GM19452 (cell line): ENCODE results near the gene ITPR1.

Experiments used
- ATAC-seq: cut with Tn5 transposase; IDR thresholded peaks from one replicate; pipeline ENCODE4 v1.9.1; 2021; ENCODE audit not compliant: unreplicated experiment

Gene ITPR1

GRCh38 chr3:4709341-4709740, 216.2 kb downstream of the ITPR1 start:
- no peak for ATAC-seq

GRCh38 chr3:4710191-4710590, 217.0 kb downstream of the ITPR1 start:
- ATAC-seq, result no peak

- ATAC-seq, result peak; percentile 48
Measured at GRCh38 chr3:4711680-4711992, 218.5 kb downstream of the ITPR1 start.

DNA sequence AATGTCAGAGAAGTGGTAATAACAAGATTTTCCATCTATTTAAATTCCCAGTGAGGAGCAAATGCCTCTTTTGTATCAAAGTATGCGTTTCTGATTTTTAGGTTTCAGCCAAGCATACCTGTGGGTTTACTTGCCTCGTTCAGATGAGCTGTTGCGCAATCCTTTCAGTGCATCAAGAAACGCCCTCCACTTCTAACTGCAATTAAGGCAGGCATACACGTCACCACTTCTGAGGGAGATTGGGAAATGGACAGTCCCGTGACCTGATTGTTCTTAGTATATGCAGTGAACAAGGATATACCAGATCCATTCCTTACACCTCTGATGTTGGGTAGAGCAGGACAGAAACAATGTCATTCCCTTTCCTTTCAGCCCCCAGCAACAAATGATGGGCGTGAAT, 219.0 kb downstream of the ITPR1 start:
- ATAC-seq, result no peak

- ATAC-seq, result no peak
Measured at GRCh38 chr3:4714045-4714444, 220.9 kb downstream of the ITPR1 start.

GRCh38 chr3:4716266-4716665, 223.1 kb downstream of the ITPR1 start:
- no peak for ATAC-seq

- ATAC-seq, result no peak
Measured at GRCh38 chr3:4716706-4717362, 223.7 kb downstream of the ITPR1 start.

DNA sequence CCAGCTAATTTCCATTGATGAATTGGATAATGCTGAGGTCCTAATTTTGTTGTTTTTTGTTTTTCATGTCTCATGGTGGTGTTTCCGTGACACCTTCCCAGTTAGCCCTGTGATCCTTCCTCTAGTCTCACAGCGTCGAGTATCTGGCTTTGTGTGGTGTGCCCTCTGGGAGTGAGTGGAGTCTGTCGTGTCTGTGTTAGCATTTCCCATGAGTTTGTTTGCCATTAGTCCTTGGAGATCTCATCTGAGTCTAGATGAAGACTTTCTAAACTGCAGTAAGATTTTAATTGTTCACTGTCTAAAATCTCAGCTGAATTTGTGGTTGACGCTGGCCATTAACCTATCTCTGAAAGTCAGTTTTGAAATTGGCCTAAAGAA, 224.2 kb downstream of the ITPR1 start:
- ATAC-seq, result no peak

DNA sequence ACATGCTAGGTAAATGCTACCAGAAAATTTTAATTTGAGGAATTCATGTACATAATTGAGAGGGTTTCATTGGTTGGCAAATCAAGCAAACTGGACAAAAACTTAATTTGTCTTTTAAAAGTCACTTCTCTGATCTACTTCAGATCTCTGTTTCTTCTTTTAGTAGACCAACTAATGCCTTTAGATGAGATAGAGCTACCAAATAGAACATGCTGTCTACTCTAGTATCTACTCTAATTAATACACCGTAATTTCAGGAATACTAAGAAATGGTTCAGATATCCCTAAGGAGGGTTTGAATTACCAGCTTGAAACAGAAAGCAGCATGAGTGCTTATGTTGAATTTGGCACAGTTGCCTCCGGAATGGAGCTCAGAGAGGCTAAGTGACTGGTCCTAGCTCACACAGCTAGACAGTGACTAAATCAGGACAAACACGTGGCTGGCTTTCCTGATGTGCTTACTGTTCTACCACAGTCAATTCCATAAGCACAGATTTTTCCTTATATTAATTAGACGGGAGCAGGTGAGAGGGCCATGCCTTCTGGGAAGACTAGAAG, 225.1 kb downstream of the ITPR1 start:
- no peak for ATAC-seq

DNA sequence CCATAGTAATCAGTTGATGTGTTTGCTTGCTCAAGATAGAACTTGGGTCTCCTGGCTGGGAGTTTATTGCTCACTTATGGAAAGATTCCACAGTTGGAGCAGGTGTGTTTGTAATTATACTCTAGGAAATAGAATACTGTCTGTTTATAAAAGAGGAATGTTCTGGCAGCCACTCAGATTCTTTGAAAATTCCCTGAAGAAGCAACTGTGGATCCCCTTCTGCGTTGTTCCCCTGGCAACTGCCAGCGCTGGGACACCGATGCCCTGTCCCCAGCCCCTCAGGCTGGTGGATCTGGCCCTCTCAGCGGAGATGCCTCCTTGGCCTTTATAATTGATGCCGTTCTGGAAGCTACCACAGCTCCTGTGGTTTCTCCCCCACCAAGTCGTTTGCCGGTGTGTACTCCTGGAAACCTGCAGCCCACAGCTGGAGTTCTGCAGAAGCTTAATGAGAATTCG, 225.9 kb downstream of the ITPR1 start:
- no peak for ATAC-seq

- ATAC-seq, result no peak
Measured at GRCh38 chr3:4720316-4721075, 227.3 kb downstream of the ITPR1 start.

- no peak for ATAC-seq
Measured at GRCh38 chr3:4721511-4721911, 228.4 kb downstream of the ITPR1 start.

DNA sequence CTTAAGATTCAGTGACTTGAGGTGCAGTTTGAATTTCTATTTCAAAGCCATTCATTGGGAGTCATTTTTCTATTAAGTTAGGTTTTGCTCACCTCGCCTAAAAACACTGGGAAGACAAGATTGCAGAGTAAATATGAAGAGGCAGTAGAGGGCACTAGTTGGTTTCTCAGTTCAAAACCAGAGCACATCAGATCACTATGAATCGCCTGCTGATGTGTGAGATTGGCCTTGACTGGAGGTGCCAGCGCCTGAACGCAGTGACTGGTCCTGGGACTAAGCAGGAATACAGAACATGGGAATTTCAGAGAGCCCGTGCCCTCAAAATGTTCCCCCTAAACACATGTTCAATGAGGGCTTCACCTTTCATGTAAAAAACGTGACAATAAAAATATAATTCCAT, 229.0 kb downstream of the ITPR1 start:
- no peak for ATAC-seq

DNA sequence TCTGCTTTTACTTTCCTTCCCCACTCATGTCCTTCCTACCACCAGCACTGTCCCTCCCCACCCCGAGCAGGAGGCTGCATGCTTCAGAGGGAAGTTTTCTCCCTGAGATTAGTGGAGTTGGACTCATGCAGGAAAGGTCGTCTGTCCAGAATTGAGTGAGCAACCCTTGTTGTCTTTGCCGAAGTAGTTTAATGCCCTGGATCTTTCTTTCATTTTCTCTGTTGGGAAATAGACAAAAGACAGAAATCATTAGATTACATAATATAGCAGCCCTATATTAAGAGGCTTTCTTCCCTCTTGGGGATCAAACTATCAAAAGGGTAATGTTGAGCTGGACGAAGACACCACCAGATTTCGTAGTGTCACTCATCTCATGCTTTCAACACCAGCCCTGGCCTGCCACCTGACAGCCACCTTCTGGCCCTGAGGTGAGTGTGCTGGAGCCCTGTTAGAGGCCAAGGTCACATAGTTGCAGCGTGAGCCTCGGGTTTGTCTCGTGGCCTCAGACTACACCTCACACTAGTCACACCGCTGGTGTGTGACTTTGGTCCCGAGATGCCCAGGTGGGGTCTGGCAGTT, 231.0 kb downstream of the ITPR1 start:
- ATAC-seq, result no peak

DNA sequence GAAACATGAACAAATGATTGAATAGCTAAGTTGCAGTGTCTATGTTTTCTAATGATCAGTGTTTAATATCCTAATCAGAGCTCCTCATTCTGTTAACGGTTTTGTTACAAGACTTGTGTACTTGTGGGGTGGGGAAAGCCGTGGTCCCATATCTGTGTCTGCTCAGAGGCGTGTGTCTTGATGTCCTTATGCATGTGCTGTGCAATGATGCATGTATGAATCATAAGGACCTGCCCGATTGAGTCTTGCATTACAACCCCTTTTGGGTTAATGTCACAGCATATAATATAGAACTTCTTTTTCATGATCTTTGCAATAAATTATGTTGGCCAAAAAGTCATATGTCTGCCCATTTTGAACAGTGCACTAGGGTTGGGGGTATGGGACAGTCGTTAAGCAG, 233.4 kb downstream of the ITPR1 start:
- no peak for ATAC-seq

DNA sequence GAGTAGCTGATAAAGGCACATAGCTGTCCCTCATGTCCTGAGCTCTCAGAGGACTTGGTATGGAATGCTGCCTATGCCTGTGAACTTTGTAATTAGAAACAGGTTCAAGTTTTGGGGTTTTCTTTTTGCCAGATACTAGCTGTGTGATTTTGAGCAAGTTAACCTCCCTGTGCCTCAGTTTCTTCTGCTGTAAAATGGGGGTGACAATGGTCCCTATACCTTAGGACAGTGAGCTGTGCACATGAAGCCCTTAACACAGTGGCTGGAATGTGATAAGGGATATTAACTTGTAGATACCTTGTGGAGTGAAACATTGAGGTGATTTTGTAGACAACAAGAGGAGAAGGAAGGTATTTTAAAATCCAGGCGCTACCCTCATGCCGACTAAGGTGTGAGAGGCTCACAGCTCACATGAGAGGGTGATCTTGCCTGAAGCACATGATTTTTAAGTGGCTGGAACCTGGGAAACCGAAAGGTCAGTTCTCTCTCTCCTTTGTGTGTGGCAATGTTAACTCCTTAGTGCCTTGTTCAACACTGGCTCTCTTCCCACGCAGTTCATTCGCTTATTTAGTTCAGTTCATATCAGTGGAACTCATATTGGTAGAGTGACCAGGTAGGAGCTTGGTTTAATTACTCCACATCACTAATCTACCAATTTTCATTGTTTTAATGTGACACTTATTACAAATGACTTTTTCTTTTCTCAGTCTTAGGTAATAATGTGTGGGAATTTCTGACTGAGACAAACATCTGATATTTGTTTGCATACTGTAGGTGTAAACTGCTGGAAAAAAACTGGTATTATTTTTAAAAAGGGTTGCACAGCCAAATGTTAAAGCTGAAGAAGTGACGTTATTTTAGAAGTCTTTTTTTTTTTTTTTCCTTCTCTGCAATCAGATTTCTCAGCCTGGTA, 236.2 kb downstream of the ITPR1 start:
- ATAC-seq, result no peak

- ATAC-seq, result no peak
Measured at GRCh38 chr3:4730719-4731118, 237.6 kb downstream of the ITPR1 start.

GRCh38 chr3:4731543-4732111, 238.5 kb downstream of the ITPR1 start:
- ATAC-seq, result no peak

GRCh38 chr3:4732925-4733324, 239.8 kb downstream of the ITPR1 start:
- ATAC-seq, result no peak

DNA sequence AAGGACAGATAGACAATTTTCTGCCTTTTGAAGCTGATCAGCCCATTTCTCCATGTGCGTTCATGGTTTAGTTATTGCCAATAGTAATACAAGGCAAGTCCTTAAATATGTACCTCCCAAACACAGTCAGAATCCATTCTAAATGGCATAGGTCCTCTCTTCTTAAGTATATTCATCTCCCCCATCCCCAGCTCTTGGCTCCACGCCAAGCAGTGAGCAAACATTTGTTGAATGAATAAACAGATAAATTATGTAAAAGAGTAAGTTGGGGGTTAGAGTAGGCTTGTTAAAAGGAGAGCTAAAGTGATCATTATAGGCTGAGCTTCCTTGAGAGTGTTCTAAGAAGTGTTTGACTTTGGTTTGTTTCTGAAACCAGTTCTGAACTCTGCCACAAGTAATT, 241.3 kb downstream of the ITPR1 start:
- ATAC-seq, result no peak

DNA sequence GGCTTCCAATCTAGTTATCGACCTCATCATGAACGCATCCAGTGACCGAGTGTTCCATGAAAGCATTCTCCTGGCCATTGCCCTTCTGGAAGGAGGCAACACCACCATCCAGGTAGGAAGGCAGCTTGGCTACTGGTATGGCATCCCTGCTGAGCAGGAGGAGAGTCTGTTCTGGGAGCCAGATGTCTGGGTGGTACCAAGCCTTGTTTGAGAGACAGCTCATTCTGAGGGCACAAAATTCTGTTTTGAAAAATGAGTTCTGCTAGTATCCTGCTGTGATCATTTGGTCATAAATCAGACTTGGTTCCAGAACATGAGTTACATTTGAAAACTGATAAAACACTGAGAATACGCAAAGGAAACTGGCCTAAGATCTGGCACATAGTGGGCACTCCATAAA, 242.1 kb downstream of the ITPR1 start:
- no peak for ATAC-seq
